Measurements from ENCODE around the gene GPX1.
"Not testable (repeated sequence)": the region's sequence is repeated elsewhere in the genome, so short reads cannot be mapped to it uniquely, and the experiment has no call there.

Gene GPX1

GRCh38 chr3:49358217-49358883 is at the start of gene GPX1:
Gene GPX1 (minus strand): TSS chr3:49358353. CDS start chr3:49358278, 75 bp downstream.
- DNase-seq, result peak; percentile 43 to 49

GRCh38 chr3:49406571-49407565 is 48.7 kb upstream of the GPX1 start:
- DNase-seq, result no peak

GRCh38 chr3:49405570-49405969 is 47.4 kb upstream of the GPX1 start:
- DNase-seq, result not testable (repeated sequence)

- no peak for DNase-seq
Measured at GRCh38 chr3:49403891-49404290, 45.7 kb upstream of the GPX1 start.

GRCh38 chr3:49401766-49402165 is 43.6 kb upstream of the GPX1 start:
- DNase-seq, result no peak

GRCh38 chr3:49399461-49399860 is 41.3 kb upstream of the GPX1 start:
- no peak for DNase-seq

- no peak for DNase-seq
Measured at GRCh38 chr3:49397470-49397869, 39.3 kb upstream of the GPX1 start.

GRCh38 chr3:49391310-49391709 is 33.2 kb upstream of the GPX1 start:
- DNase-seq, result not testable (repeated sequence)

- DNase-seq, result no peak
Measured at GRCh38 chr3:49389297-49389696, 31.1 kb upstream of the GPX1 start.

- DNase-seq, result no peak
Measured at GRCh38 chr3:49388289-49388820, 30.2 kb upstream of the GPX1 start.

- no peak for DNase-seq
Measured at GRCh38 chr3:49387721-49388120, 29.6 kb upstream of the GPX1 start.

GRCh38 chr3:49386056-49386756 is 28.1 kb upstream of the GPX1 start:
- no peak for DNase-seq

GRCh38 chr3:49385617-49386016 is 27.5 kb upstream of the GPX1 start:
- no peak for DNase-seq

GRCh38 chr3:49383387-49383786 is 25.2 kb upstream of the GPX1 start:
- no peak for DNase-seq

- DNase-seq, result no peak
Measured at GRCh38 chr3:49378249-49378895, 20.2 kb upstream of the GPX1 start.

- DNase-seq, result peak; percentile 47 to 51
Measured at GRCh38 chr3:49377483-49377882, 19.3 kb upstream of the GPX1 start.

- no peak for DNase-seq
Measured at GRCh38 chr3:49371946-49372345, 13.8 kb upstream of the GPX1 start.

GRCh38 chr3:49370585-49371290 is 12.6 kb upstream of the GPX1 start:
- no peak for DNase-seq

GRCh38 chr3:49362561-49362960 is 4.4 kb upstream of the GPX1 start:
- no peak for DNase-seq

- no peak for DNase-seq
Measured at GRCh38 chr3:49359623-49360022, 1.5 kb upstream of the GPX1 start.

- DNase-seq, result peak in 1 of 2 experiments; percentile 16
Measured at GRCh38 chr3:49358884-49359225, 702 bp upstream of the GPX1 start.
